Omental fat pad (tissue), 4 donors: ENCODE results near the gene NPB. TPM values are rescaled to one million over a fixed set of nuclear protein-coding genes. Genes with fewer than 3 reads are reported as not detected.

Experiments used
- ATAC-seq: fragments of 150-250 bp; one replicate; pipeline ENCODE4 v1.9.1; 2016; ENCODE audit warnings: mild to moderate bottlenecking, moderate library complexity; ENCODE audit not compliant: low FRiP score
- DNase-seq: peaks from one replicate; pipeline ENCODE4 v3.0.0-alpha.2; 2019; ENCODE audit warnings: low spot score
- CTCF ChIP-seq, 3 donors: fragments of 450-650 bp; IDR thresholded peaks; one replicate each; pipeline ENCODE4 v1.5.1; 2016 to 2017; ENCODE audit warnings: antibody characterized with exemption in 3 of 3, mild to moderate bottlenecking in 3 of 3, moderate library complexity in 2 of 3
- total RNA-seq, 4 donors: library from RNA; depleted of rRNA; stranded (reverse); fragments of >200 nt; gene quantifications; one replicate each; pipeline ENCODE4 v1.1.0, GENCODE V29; 2016

The NPB gene
- total RNA-seq, 4 donors from 2014 or later: 1.4 TPM; not detected in 3

GRCh38 chr17:81901167-81902022, 643 bp upstream of the NPB start:
- TF ChIP-seq CTCF (IDR thresholded peaks at IDR 0.05): no peak
- DNase-seq (no peak), ATAC-seq (no peak)

- no peak for ATAC-seq
- no peak for TF ChIP-seq CTCF (IDR thresholded peaks at IDR 0.05)
- DNase-seq: no peak
Measured at GRCh38 chr17:81902653-81903414, 796 bp downstream of the NPB start.

- no peak for TF ChIP-seq CTCF (IDR thresholded peaks at IDR 0.05)
- no peak for DNase-seq
- ATAC-seq: no peak
Measured at GRCh38 chr17:81903415-81903831, 1.4 kb downstream of the NPB start.

- DNase-seq: no peak
- TF ChIP-seq CTCF (IDR thresholded peaks at IDR 0.05): no peak
- no peak for ATAC-seq
Measured at GRCh38 chr17:81903896-81904599, 2.0 kb downstream of the NPB start.

- ATAC-seq (no peak), DNase-seq (no peak)
- TF ChIP-seq CTCF (IDR thresholded peaks at IDR 0.05): no peak
Measured at GRCh38 chr17:81904600-81905423, 2.8 kb downstream of the NPB start.

GRCh38 chr17:81905424-81905875, 3.4 kb downstream of the NPB start:
- ATAC-seq (no peak), DNase-seq (no peak)
- TF ChIP-seq CTCF (IDR thresholded peaks at IDR 0.05): no peak
